Neural cell (in vitro differentiated cells): ENCODE data around the gene SVOP. TPM values are rescaled to one million over a fixed set of nuclear protein-coding genes. Genes with fewer than 3 reads are reported as not detected.

ENCODE experiments used
- H2AFZ ChIP-seq: fragments of 200-600, 300-800 bp; sonication (generic), shearing (Covaris generic); 2 replicates; pipeline ENCODE4 v1.6.0; 2014; ENCODE audit warnings: low read depth, mild to moderate bottlenecking, antibody characterized with exemption, low read length, moderate library complexity
- H3F3A ChIP-seq: fragments of 200-600 bp; shearing (Covaris generic); 2 replicates; pipeline ENCODE4 v1.6.1; 2016; ENCODE audit warnings: mild to moderate bottlenecking, moderate library complexity, mixed read lengths, antibody characterized with exemption, low read length; ENCODE audit not compliant: insufficient read depth, poor library complexity, severe bottlenecking
- H3K27ac ChIP-seq: fragments of 200-600, 300-800 bp; sonication (generic), shearing (Covaris generic); 2 replicates; pipeline ENCODE4 v1.5.1; 2014; ENCODE audit warnings: mild to moderate bottlenecking, low read length, moderate library complexity
- H3K27me3 ChIP-seq: fragments of 300-800, 200-600 bp; sonication (generic), shearing (Covaris generic); 2 replicates; pipeline ENCODE4 v1.6.0; 2014; ENCODE audit warnings: mild to moderate bottlenecking, low read depth, low read length, moderate library complexity; ENCODE audit not compliant: insufficient read depth
- H3K36me3 ChIP-seq: fragments of 300-800, 200-600 bp; sonication (generic), shearing (Covaris generic); 2 replicates; pipeline ENCODE4 v1.5.1; 2014; ENCODE audit warnings: mild to moderate bottlenecking, antibody characterized with exemption, low read length, moderate library complexity; ENCODE audit not compliant: insufficient read depth
- H3K4me2 ChIP-seq: fragments of 300-800, 200-600 bp; sonication (generic), shearing (Covaris generic); 2 replicates; pipeline ENCODE4 v1.6.0; 2014; ENCODE audit warnings: mild to moderate bottlenecking, low read length
- H3K4me3 ChIP-seq: fragments of 300-800, 200-600 bp; sonication (generic), shearing (Covaris generic); 2 replicates; pipeline ENCODE4 v1.5.1; 2014; ENCODE audit warnings: mild to moderate bottlenecking, low read length, moderate library complexity
- H3K79me2 ChIP-seq: fragments of 200-600 bp; shearing (Covaris generic); replicated peaks from 2 replicates; pipeline ENCODE4 v1.6.0; 2014; ENCODE audit warnings: mild to moderate bottlenecking, low read length, moderate library complexity; ENCODE audit not compliant: insufficient read depth
- H3K9ac ChIP-seq: fragments of 300-800, 200-600 bp; sonication (generic), shearing (Covaris generic); 2 replicates; pipeline ENCODE4 v1.6.1; 2016; ENCODE audit warnings: mild to moderate bottlenecking, low read length, mixed read lengths
- H3K9me2 ChIP-seq: fragments of 200-600 bp; shearing (Covaris generic); 2 replicates; pipeline ENCODE4 v1.6.1; 2016; ENCODE audit warnings: mild to moderate bottlenecking, low read length, mixed read lengths; ENCODE audit not compliant: insufficient read depth
- H3K9me3 ChIP-seq: fragments of 200-600, 300-800 bp; sonication (generic), shearing (Covaris generic); 2 replicates; pipeline ENCODE4 v1.6.1; 2016; ENCODE audit warnings: mild to moderate bottlenecking, mixed run types, low read length, moderate library complexity, mixed read lengths
- H4K20me1 ChIP-seq: fragments of 200-600 bp; shearing (Covaris generic); 2 replicates; pipeline ENCODE4 v1.6.1; 2016; ENCODE audit warnings: mild to moderate bottlenecking, mixed run types; ENCODE audit not compliant: insufficient read depth
- EP300 ChIP-seq: fragments of 450-650 bp; conservative IDR thresholded peaks from 2 replicates; pipeline ENCODE4 v1.6.1; 2014; ENCODE audit warnings: antibody characterized with exemption, mild to moderate bottlenecking, moderate library complexity; ENCODE audit not compliant: poor library complexity, severe bottlenecking
- EZH2 ChIP-seq: fragments of 200-600, 300-800 bp; shearing (Covaris generic), sonication (generic); IDR thresholded peaks from 2 replicates; pipeline ENCODE4 v1.6.1; 2014; ENCODE audit warnings: antibody characterized with exemption, low read length, borderline replicate concordance, mild to moderate bottlenecking; ENCODE audit not compliant: insufficient read depth, poor library complexity, severe bottlenecking
- MXI1 ChIP-seq: fragments of 450-650 bp; conservative IDR thresholded peaks from 2 replicates; pipeline ENCODE4 v1.6.1; 2014; ENCODE audit warnings: antibody characterized with exemption, mild to moderate bottlenecking; ENCODE audit not compliant: poor library complexity, severe bottlenecking
- POLR2AphosphoS5 ChIP-seq: IDR thresholded peaks from 2 replicates; pipeline ENCODE4 v1.6.1; 2012
- RAD21 ChIP-seq: fragments of 450-650 bp; conservative IDR thresholded peaks from 2 replicates; pipeline ENCODE4 v1.6.1; 2014; ENCODE audit warnings: antibody characterized with exemption, mild to moderate bottlenecking, moderate library complexity
- SMC3 ChIP-seq: fragments of 450-650 bp; conservative IDR thresholded peaks from 2 replicates; pipeline ENCODE4 v1.6.1; 2014; ENCODE audit warnings: antibody characterized with exemption, mild to moderate bottlenecking, moderate library complexity; ENCODE audit not compliant: poor library complexity
- TAF1 ChIP-seq: IDR thresholded peaks from 2 replicates; pipeline ENCODE4 v1.6.1; 2012; ENCODE audit warnings: low read depth
- polyA plus RNA-seq: library from polyadenylated mRNA; depleted of rRNA; stranded (reverse); fragments of >200 nt; gene quantifications from 2 replicates; pipeline ENCODE4 v1.2.3, GENCODE V29; 2014
- TF ChIP-seq, protein P1 (sequence below): fragments of 450-650 bp; IDR thresholded peaks from 2 replicates; pipeline ENCODE4 v1.5.1; 2014; ENCODE audit warnings: antibody characterized with exemption, mild to moderate bottlenecking, moderate library complexity; ENCODE audit not compliant: poor library complexity, severe bottlenecking
- TF ChIP-seq, protein P2 (sequence below): IDR thresholded peaks from 2 replicates; pipeline ENCODE4 v1.6.1; 2012; ENCODE audit warnings: borderline replicate concordance

The SVOP gene
- polyA plus RNA-seq, 1 donor from 2014 or later: 41.3 TPM

DNA sequence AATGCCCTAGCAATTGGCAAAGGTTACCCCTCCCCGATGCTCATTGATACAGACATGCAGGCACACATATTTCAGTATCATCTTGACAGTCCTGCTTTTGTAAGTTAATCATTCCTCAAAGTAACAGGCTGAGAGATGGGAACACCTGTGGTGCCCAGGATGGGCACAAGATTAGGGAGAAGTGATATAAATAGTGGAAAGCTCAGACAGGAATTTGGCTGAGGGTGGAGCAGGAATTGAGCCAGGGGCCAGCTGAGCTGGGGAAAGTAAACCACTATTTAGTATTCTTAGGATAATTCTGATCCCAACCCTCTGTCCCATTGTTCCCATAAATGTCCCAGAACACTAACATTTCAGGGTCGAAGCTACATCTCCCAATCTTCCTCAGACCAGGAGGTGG is 102.7 kb downstream of the SVOP start:
- no peaks in the 10 kb centered on the region for H3K79me2 ChIP-seq
- H3K9me2 ChIP-seq: no peaks in the 10 kb centered on the region
- no peak overlapping the region for H3K9ac ChIP-seq
- no peak overlapping the region for H2AFZ ChIP-seq
- no peaks in the 10 kb centered on the region for H3F3A ChIP-seq
- no peaks in the 10 kb centered on the region for H3K9me3 ChIP-seq
- peaks cover 6% of the 10 kb centered on the region for H3K36me3 ChIP-seq
- no peak overlapping the region for H3K4me3 ChIP-seq
- H3K27ac ChIP-seq: no peak overlapping the region
- no peak for TF ChIP-seq MXI1
- TF ChIP-seq POLR2AphosphoS5: no peak
- no peak for TF ChIP-seq EP300
- TF ChIP-seq SMC3: no peak
- no peak for TF ChIP-seq TAF1
- TF ChIP-seq RAD21: no peak
- TF ChIP-seq EZH2: no peak
- TF ChIP-seq, protein P1, sequence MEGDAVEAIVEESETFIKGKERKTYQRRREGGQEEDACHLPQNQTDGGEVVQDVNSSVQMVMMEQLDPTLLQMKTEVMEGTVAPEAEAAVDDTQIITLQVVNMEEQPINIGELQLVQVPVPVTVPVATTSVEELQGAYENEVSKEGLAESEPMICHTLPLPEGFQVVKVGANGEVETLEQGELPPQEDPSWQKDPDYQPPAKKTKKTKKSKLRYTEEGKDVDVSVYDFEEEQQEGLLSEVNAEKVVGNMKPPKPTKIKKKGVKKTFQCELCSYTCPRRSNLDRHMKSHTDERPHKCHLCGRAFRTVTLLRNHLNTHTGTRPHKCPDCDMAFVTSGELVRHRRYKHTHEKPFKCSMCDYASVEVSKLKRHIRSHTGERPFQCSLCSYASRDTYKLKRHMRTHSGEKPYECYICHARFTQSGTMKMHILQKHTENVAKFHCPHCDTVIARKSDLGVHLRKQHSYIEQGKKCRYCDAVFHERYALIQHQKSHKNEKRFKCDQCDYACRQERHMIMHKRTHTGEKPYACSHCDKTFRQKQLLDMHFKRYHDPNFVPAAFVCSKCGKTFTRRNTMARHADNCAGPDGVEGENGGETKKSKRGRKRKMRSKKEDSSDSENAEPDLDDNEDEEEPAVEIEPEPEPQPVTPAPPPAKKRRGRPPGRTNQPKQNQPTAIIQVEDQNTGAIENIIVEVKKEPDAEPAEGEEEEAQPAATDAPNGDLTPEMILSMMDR: no peak
- TF ChIP-seq, protein P2, sequence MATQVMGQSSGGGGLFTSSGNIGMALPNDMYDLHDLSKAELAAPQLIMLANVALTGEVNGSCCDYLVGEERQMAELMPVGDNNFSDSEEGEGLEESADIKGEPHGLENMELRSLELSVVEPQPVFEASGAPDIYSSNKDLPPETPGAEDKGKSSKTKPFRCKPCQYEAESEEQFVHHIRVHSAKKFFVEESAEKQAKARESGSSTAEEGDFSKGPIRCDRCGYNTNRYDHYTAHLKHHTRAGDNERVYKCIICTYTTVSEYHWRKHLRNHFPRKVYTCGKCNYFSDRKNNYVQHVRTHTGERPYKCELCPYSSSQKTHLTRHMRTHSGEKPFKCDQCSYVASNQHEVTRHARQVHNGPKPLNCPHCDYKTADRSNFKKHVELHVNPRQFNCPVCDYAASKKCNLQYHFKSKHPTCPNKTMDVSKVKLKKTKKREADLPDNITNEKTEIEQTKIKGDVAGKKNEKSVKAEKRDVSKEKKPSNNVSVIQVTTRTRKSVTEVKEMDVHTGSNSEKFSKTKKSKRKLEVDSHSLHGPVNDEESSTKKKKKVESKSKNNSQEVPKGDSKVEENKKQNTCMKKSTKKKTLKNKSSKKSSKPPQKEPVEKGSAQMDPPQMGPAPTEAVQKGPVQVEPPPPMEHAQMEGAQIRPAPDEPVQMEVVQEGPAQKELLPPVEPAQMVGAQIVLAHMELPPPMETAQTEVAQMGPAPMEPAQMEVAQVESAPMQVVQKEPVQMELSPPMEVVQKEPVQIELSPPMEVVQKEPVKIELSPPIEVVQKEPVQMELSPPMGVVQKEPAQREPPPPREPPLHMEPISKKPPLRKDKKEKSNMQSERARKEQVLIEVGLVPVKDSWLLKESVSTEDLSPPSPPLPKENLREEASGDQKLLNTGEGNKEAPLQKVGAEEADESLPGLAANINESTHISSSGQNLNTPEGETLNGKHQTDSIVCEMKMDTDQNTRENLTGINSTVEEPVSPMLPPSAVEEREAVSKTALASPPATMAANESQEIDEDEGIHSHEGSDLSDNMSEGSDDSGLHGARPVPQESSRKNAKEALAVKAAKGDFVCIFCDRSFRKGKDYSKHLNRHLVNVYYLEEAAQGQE: no peak
- no peaks in the 10 kb centered on the region for H3K27me3 ChIP-seq
- no peaks in the 10 kb centered on the region for H4K20me1 ChIP-seq
- no peak overlapping the region for H3K4me2 ChIP-seq

DNA sequence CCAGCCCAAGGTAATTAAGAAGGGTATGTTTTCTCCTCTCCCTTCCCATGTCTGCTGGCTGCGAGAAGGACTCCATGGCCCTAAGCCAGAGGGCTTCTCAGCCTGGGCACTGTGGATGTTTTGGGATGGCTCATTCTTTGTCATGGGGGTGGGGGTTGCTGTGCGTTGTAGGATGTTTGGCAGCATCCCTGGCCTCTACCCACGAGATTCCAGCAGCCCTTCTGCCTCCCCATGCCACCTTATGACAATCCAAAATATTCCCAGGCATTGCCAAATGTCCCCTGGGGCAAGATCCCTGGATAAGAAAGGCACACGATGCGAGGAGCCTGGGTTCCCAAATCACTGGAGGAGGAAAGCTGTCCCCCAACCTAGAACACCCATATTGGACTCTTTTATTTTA is 104.5 kb downstream of the SVOP start:
- Histone ChIP-seq H2AFZ (no peak overlapping the region), H4K20me1 (no peaks in the 10 kb centered on the region), H3K9ac (no peak overlapping the region), H3K79me2 (no peaks in the 10 kb centered on the region), H3F3A (no peaks in the 10 kb centered on the region), H3K4me3 (no peak overlapping the region), H3K36me3 (peaks cover 10% of the 10 kb centered on the region), H3K27ac (no peak overlapping the region), H3K9me3 (no peaks in the 10 kb centered on the region), H3K9me2 (no peaks in the 10 kb centered on the region), H3K27me3 (no peaks in the 10 kb centered on the region), H3K4me2 (no peak overlapping the region)
- no peak for TF ChIP-seq POLR2AphosphoS5
- no peak for TF ChIP-seq RAD21
- TF ChIP-seq, protein P2: no peak
- TF ChIP-seq MXI1: no peak
- TF ChIP-seq TAF1: no peak
- TF ChIP-seq EP300: no peak
- no peak for TF ChIP-seq EZH2
- no peak for TF ChIP-seq SMC3
- TF ChIP-seq, protein P1: no peak
